Stimulated activated effector memory CD8-positive, alpha-beta T cell treated with anti-CD3 and anti-CD28 coated beads, Interleukin-12 subunit alpha, Interleukin-12 subunit beta, amount 100 ng/mL, for 72 hours (primary cell): Measurements from ENCODE around the gene NAP1L4.

Experiments
- ATAC-seq: fragments of 150-1000 bp; cut with Tn5 transposase; 2 replicates; pipeline ENCODE4 v1.10.0; 2021
- DNase-seq, 2 donors: peaks; one replicate each; pipeline ENCODE4 v3.0.0; 2021 to 2022; ENCODE audit warnings: low spot score in 2 of 2
- H3K27ac Mint-ChIP-seq: one replicate; pipeline ENCODE4 v1.8.0; 2022; ENCODE audit warnings: mild to moderate bottlenecking, mixed read lengths
- H3K36me3 Mint-ChIP-seq: one replicate; pipeline ENCODE4 v1.8.0; 2022; ENCODE audit warnings: mild to moderate bottlenecking, mixed read lengths
- H3K4me1 Mint-ChIP-seq: one replicate; pipeline ENCODE4 v1.8.0; 2022; ENCODE audit warnings: mixed read lengths
- H3K4me3 Mint-ChIP-seq: one replicate; pipeline ENCODE4 v1.8.0; 2022; ENCODE audit warnings: mild to moderate bottlenecking, mixed read lengths
- H3K9me3 Mint-ChIP-seq: one replicate; pipeline ENCODE4 v1.8.0; 2022; ENCODE audit warnings: mixed read lengths

Gene NAP1L4

GRCh38 chr11:2931771-2932738 lies 60.1 kb downstream of the NAP1L4 start:
- Mint-ChIP-seq H3K4me1 (peaks cover 41% of the 10 kb centered on the region), H3K4me3 (no peak overlapping the region), H3K36me3 (peaks cover 28% of the 10 kb centered on the region), H3K27ac (peak overlapping the region; percentile 79), H3K9me3 (no peaks in the 10 kb centered on the region)
- DNase-seq = no peak
- no peak for ATAC-seq

GRCh38 chr11:2931420-2931746 lies 60.7 kb downstream of the NAP1L4 start:
- Mint-ChIP-seq H3K4me1 (peaks cover 41% of the 10 kb centered on the region), H3K9me3 (no peaks in the 10 kb centered on the region), H3K36me3 (peaks cover 27% of the 10 kb centered on the region), H3K4me3 (no peak overlapping the region), H3K27ac (no peak overlapping the region)
- ATAC-seq (no peak), DNase-seq (no peak)

- ATAC-seq = peak; percentile 8
- H3K4me3 Mint-ChIP-seq = peak overlapping the region; percentile 82
- H3K9me3 Mint-ChIP-seq = no peaks in the 10 kb centered on the region
- H3K4me1 Mint-ChIP-seq = peaks cover 41% of the 10 kb centered on the region
- H3K36me3 Mint-ChIP-seq = peaks cover 27% of the 10 kb centered on the region
- DNase-seq = peak; percentile 30 to 78
- peak overlapping the region; percentile 91 for H3K27ac Mint-ChIP-seq
Observed at GRCh38 chr11:2930704-2931419, 61.3 kb downstream of the NAP1L4 start.

- peak; percentile 43 for ATAC-seq
- peaks cover 41% of the 10 kb centered on the region for H3K4me1 Mint-ChIP-seq
- peak; percentile 36 to 78 for DNase-seq
- peak overlapping the region; percentile 91 for H3K27ac Mint-ChIP-seq
- peaks cover 27% of the 10 kb centered on the region for H3K36me3 Mint-ChIP-seq
- H3K4me3 Mint-ChIP-seq = peak overlapping the region; percentile 82
- H3K9me3 Mint-ChIP-seq = no peaks in the 10 kb centered on the region
Observed at GRCh38 chr11:2929950-2930703, 62.0 kb downstream of the NAP1L4 start.

GRCh38 chr11:2929531-2929949 lies 62.6 kb downstream of the NAP1L4 start:
- ATAC-seq (peak; percentile 59), DNase-seq (peak; percentile 65 to 73)
- H3K36me3 Mint-ChIP-seq = peaks cover 27% of the 10 kb centered on the region
- H3K9me3 Mint-ChIP-seq = no peaks in the 10 kb centered on the region
- H3K4me1 Mint-ChIP-seq = peaks cover 41% of the 10 kb centered on the region
- H3K27ac Mint-ChIP-seq = peak overlapping the region; percentile 91
- H3K4me3 Mint-ChIP-seq = peak overlapping the region; percentile 82

GRCh38 chr11:2928605-2929530 lies 63.3 kb downstream of the NAP1L4 start, which contains the start of gene PHLDA2:
Gene PHLDA2, minus strand, starts transcription at chr11:2929420. Its CDS starts 56 bp downstream, at chr11:2929364.
- H3K27ac Mint-ChIP-seq = peak within 1 kb of the TSS; percentile 91
- H3K4me3 Mint-ChIP-seq = peak within 1 kb of the TSS; percentile 82
- DNase-seq (peak; percentile 42 to 74), ATAC-seq (peak; percentile 52)
- peaks cover 27% of the 10 kb centered on the region for H3K36me3 Mint-ChIP-seq
- peaks cover 38% of the 10 kb centered on the region for H3K4me1 Mint-ChIP-seq
- no peaks in the 10 kb centered on the region for H3K9me3 Mint-ChIP-seq

- H3K4me1 Mint-ChIP-seq = peaks cover 30% of the 10 kb centered on the region
- H3K9me3 Mint-ChIP-seq = no peaks in the 10 kb centered on the region
- H3K4me3 Mint-ChIP-seq = peak overlapping the region; percentile 82
- no peak for ATAC-seq
- peaks cover 22% of the 10 kb centered on the region for H3K36me3 Mint-ChIP-seq
- DNase-seq = no peak
- H3K27ac Mint-ChIP-seq = peak overlapping the region; percentile 37
Observed at GRCh38 chr11:2927851-2928604, 64.1 kb downstream of the NAP1L4 start.

GRCh38 chr11:2927121-2927800 lies 64.9 kb downstream of the NAP1L4 start:
- Mint-ChIP-seq H3K4me3 (peak overlapping the region; percentile 82), H3K36me3 (peaks cover 22% of the 10 kb centered on the region)

GRCh38 chr11:2926611-2927051 lies 65.5 kb downstream of the NAP1L4 start:
- Mint-ChIP-seq H3K4me3 (no peak overlapping the region), H3K36me3 (peaks cover 22% of the 10 kb centered on the region), H3K4me1 (peaks cover 29% of the 10 kb centered on the region), H3K27ac (no peak overlapping the region), H3K9me3 (no peaks in the 10 kb centered on the region)
- DNase-seq = no peak
- no peak for ATAC-seq

More at GRCh38 chr11:2927121-2927800, 64.9 kb downstream of the NAP1L4 start:
- peak overlapping the region; percentile 37 for H3K27ac Mint-ChIP-seq
- peaks cover 30% of the 10 kb centered on the region for H3K4me1 Mint-ChIP-seq
- no peak for ATAC-seq
- H3K9me3 Mint-ChIP-seq = no peaks in the 10 kb centered on the region
- DNase-seq = no peak

GRCh38 chr11:2924821-2925675 lies 67.1 kb downstream of the NAP1L4 start:
- Mint-ChIP-seq H3K27ac (no peak overlapping the region), H3K4me3 (no peak overlapping the region), H3K9me3 (no peaks in the 10 kb centered on the region), H3K36me3 (peaks cover 16% of the 10 kb centered on the region), H3K4me1 (peaks cover 16% of the 10 kb centered on the region)
- DNase-seq = no peak
- no peak for ATAC-seq

- H3K9me3 Mint-ChIP-seq = no peaks in the 10 kb centered on the region
- H3K36me3 Mint-ChIP-seq = peaks cover 11% of the 10 kb centered on the region
- H3K4me1 Mint-ChIP-seq = peaks cover 12% of the 10 kb centered on the region
- DNase-seq (no peak), ATAC-seq (no peak)
- no peak overlapping the region for H3K27ac Mint-ChIP-seq
- no peak overlapping the region for H3K4me3 Mint-ChIP-seq
Observed at GRCh38 chr11:2924381-2924780, 67.7 kb downstream of the NAP1L4 start.
